ENCODE data around the gene RAB3GAP2.
"Not testable (repeated sequence)": the region's sequence is repeated elsewhere in the genome, so short reads cannot be mapped to it uniquely, and the experiment has no call there.

RAB3GAP2 gene

DNA sequence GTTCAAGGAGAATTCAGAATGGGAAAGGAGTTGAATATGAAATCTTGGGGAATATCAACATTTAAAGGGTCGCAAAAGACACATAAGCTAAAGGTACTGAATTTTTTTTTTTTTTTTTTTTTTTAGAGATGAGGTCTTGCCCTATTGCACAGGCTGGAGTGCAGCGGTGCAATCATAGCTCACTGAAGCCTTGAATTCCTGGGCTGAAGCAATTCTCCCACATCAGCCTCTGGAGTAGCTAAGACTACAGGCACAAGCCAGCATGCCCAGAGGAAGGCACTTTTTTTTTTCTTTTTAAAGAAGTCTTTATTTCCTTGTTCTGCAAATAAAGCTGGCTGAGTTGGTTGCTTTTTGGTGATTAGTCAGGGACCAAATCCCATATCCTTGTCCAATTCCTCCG is 44.1 kb upstream of the RAB3GAP2 start:
- H3K27ac ChIP-seq = no peak overlapping the region
- no peaks in the 10 kb centered on the region for H3K27me3 ChIP-seq (ENCODE audit: insufficient read depth, low read depth, severe bottlenecking)
- H3K4me3 ChIP-seq (ENCODE audit: low read depth, low read length) = no peak overlapping the region
- no peaks in the 10 kb centered on the region for H3K9me3 ChIP-seq (ENCODE audit: severe bottlenecking)
- TF ChIP-seq, protein P1, sequence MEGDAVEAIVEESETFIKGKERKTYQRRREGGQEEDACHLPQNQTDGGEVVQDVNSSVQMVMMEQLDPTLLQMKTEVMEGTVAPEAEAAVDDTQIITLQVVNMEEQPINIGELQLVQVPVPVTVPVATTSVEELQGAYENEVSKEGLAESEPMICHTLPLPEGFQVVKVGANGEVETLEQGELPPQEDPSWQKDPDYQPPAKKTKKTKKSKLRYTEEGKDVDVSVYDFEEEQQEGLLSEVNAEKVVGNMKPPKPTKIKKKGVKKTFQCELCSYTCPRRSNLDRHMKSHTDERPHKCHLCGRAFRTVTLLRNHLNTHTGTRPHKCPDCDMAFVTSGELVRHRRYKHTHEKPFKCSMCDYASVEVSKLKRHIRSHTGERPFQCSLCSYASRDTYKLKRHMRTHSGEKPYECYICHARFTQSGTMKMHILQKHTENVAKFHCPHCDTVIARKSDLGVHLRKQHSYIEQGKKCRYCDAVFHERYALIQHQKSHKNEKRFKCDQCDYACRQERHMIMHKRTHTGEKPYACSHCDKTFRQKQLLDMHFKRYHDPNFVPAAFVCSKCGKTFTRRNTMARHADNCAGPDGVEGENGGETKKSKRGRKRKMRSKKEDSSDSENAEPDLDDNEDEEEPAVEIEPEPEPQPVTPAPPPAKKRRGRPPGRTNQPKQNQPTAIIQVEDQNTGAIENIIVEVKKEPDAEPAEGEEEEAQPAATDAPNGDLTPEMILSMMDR (IDR thresholded peaks at IDR 0.05; ENCODE audit: low read depth, low read length) = no peak
- DNase-seq = no peak
- no peaks in the 10 kb centered on the region for H3K36me3 ChIP-seq

- H3K27ac ChIP-seq = no peak overlapping the region
- no peak for DNase-seq
- no peaks in the 10 kb centered on the region for H3K36me3 ChIP-seq
- H3K4me3 ChIP-seq (ENCODE audit: low read depth, low read length) = no peak overlapping the region
- TF ChIP-seq, protein P1 (IDR thresholded peaks at IDR 0.05; ENCODE audit: low read depth, low read length) = no peak
- H3K27me3 ChIP-seq (ENCODE audit: insufficient read depth, low read depth, severe bottlenecking) = no peaks in the 10 kb centered on the region
- H3K9me3 ChIP-seq (ENCODE audit: severe bottlenecking) = no peaks in the 10 kb centered on the region
These were observed 43.0 kb upstream of the RAB3GAP2 start for GRCh38 chr1:220315070-220315839.

- TF ChIP-seq, protein P1 (IDR thresholded peaks at IDR 0.05; ENCODE audit: low read depth, low read length) = no peak
- H3K36me3 ChIP-seq = no peaks in the 10 kb centered on the region
- H3K9me3 ChIP-seq (ENCODE audit: severe bottlenecking) = no peaks in the 10 kb centered on the region
- no peak overlapping the region for H3K4me3 ChIP-seq (ENCODE audit: low read depth, low read length)
- no peak overlapping the region for H3K27ac ChIP-seq
- DNase-seq = no peak
- no peaks in the 10 kb centered on the region for H3K27me3 ChIP-seq (ENCODE audit: insufficient read depth, low read depth, severe bottlenecking)
These were observed 41.3 kb upstream of the RAB3GAP2 start for GRCh38 chr1:220313576-220313975.

DNA sequence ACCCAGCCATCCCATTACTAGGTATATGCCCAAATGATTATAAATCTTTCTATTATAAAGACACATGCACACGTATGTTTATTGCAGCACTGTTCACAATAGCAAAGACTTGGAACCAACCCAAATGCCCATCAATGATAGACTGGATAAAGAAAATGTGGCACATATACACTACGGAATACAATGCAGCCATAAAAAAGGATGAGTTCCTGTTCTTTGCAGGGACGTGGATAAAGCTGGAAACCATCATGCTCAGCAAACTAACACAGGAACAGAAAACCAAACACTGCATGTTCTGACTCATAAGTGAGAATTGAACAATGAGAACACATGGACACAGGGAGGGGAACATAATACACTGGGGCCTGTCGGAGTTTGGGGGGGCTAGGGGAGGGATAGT is 37.9 kb upstream of the RAB3GAP2 start:
- H3K36me3 ChIP-seq; H3K27me3 ChIP-seq (ENCODE audit: insufficient read depth, low read depth, severe bottlenecking); H3K27ac ChIP-seq; DNase-seq; H3K4me3 ChIP-seq (ENCODE audit: low read depth, low read length); H3K9me3 ChIP-seq (ENCODE audit: severe bottlenecking): not testable (repeated sequence)

DNA sequence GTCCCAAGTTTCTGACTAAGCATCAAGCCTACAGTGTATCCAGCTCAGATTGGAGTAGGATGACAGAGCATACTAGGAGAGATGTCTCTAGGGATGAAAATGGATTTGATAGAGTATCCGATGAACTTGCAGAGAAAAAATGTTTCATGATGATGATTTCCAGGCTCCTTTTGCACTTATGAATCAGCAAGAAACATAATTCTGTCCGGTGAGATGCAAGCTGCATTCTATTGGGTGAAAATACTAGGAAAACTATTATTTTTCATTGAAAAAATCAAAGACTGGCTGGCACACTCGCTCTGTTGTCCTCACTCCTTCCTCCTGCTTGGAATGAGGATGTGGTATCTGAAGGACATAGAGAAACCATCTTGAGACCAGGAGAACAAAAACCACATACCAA is 35.4 kb upstream of the RAB3GAP2 start:
- Histone ChIP-seq H3K27ac (no peak overlapping the region), H3K4me3 (ENCODE audit: low read depth, low read length) (no peak overlapping the region), H3K36me3 (no peaks in the 10 kb centered on the region), H3K9me3 (ENCODE audit: severe bottlenecking) (no peaks in the 10 kb centered on the region), H3K27me3 (ENCODE audit: insufficient read depth, low read depth, severe bottlenecking) (no peaks in the 10 kb centered on the region)
- TF ChIP-seq, protein P1 (IDR thresholded peaks at IDR 0.05; ENCODE audit: low read depth, low read length) = no peak
- no peak for DNase-seq

- TF ChIP-seq, protein P1 (IDR thresholded peaks at IDR 0.05; ENCODE audit: low read depth, low read length) = no peak
- Histone ChIP-seq H3K27me3 (ENCODE audit: insufficient read depth, low read depth, severe bottlenecking) (no peaks in the 10 kb centered on the region), H3K4me3 (ENCODE audit: low read depth, low read length) (no peak overlapping the region), H3K27ac (no peak overlapping the region), H3K9me3 (ENCODE audit: severe bottlenecking) (no peaks in the 10 kb centered on the region), H3K36me3 (no peaks in the 10 kb centered on the region)
- no peak for DNase-seq
These were observed 34.1 kb upstream of the RAB3GAP2 start for GRCh38 chr1:220306339-220306738.

Data from WERI-Rb-1 (cell line).